Sciatic nerve (tissue), 2 donors: ENCODE measurements around the gene MPRIP. TPM values are rescaled to one million over a fixed set of nuclear protein-coding genes. Genes with fewer than 3 reads are reported as not detected.
A peak's percentile ranks its signal among the peaks of the same experiment; 100 is the strongest.
"Not testable (repeated sequence)": the region's sequence is repeated elsewhere in the genome, so short reads cannot be mapped to it uniquely, and the experiment has no call there.

Experiments used
- ATAC-seq: fragments of 200-7000 bp; cut with Tn5 transposase; one replicate; pipeline ENCODE4 v1.9.1; 2020; ENCODE audit warnings: mild to moderate bottlenecking, moderate library complexity
- DNase-seq: peaks from one replicate; pipeline ENCODE4 v3.0.0-alpha.2; 2020; ENCODE audit warnings: low spot score
- intact Hi-C: fragments of 100-400 bp; cut with DNase I; formaldehyde crosslinking; loops from one replicate; pipeline ENCODE4 v1.14.2; 2022
- total RNA-seq: library from RNA; stranded (reverse); fragmentation: NEBNext Ultra II Directional; extraction: Animal tissue kit (Norgen Biotek cat#: 25700); gene quantifications from one replicate; pipeline ENCODE4 v1.2.1, GENCODE V29; 2021
- donor health status: DM: no; HTN: no; CAD: no.
- donor health status: DM: no; HTN: no; CAD: no.

Gene MPRIP
- total RNA-seq, 1 donor from 2014 or later = 500 TPM

GRCh38 chr17:17011043-17011907 is 31.0 kb upstream of the MPRIP start:
- intact Hi-C loops = not testable (repeated sequence)
- ATAC-seq (peak; percentile 79), DNase-seq (peak; percentile 62)

- DNase-seq = peak; percentile 53
- ATAC-seq, intact Hi-C loops: not testable (repeated sequence)
Observed at GRCh38 chr17:17013828-17014747, 28.2 kb upstream of the MPRIP start.

- intact Hi-C loops = not testable (repeated sequence)
- DNase-seq = peak; percentile 35
Observed at GRCh38 chr17:17014748-17015124, 27.5 kb upstream of the MPRIP start.

GRCh38 chr17:17015230-17015629 is 27.0 kb upstream of the MPRIP start:
- intact Hi-C loops = no loop called here
- DNase-seq (no peak), ATAC-seq (no peak)

More at GRCh38 chr17:17014748-17015124, 27.5 kb upstream of the MPRIP start:
- not testable (repeated sequence) for ATAC-seq

- peak; percentile 30 for DNase-seq
- ATAC-seq, intact Hi-C loops: not testable (repeated sequence)
Observed at GRCh38 chr17:17016199-17017197, 25.8 kb upstream of the MPRIP start.

- intact Hi-C loops = no loop called here
- DNase-seq = no peak
Observed at GRCh38 chr17:17017343-17018014, 24.8 kb upstream of the MPRIP start.

GRCh38 chr17:17018021-17018441 is 24.2 kb upstream of the MPRIP start:
- DNase-seq (peak; percentile 53), ATAC-seq (no peak)
- intact Hi-C loops = no loop called here

More at GRCh38 chr17:17017343-17018014, 24.8 kb upstream of the MPRIP start:
- ATAC-seq = no peak

- intact Hi-C loops = no loop called here
- ATAC-seq (no peak), DNase-seq (peak; percentile 47)
Observed at GRCh38 chr17:17018612-17019429, 23.4 kb upstream of the MPRIP start.

GRCh38 chr17:17019430-17019762 is 22.9 kb upstream of the MPRIP start:
- intact Hi-C loops = no loop called here
- no peak for DNase-seq
- no peak for ATAC-seq

- no peak for ATAC-seq
- intact Hi-C loops = no loop called here
- DNase-seq = no peak
Observed at GRCh38 chr17:17019891-17020456, 22.3 kb upstream of the MPRIP start.

GRCh38 chr17:17020821-17021193 is 21.4 kb upstream of the MPRIP start:
- DNase-seq (no peak), ATAC-seq (peak; percentile 2)
- intact Hi-C loops = no loop called here

- intact Hi-C loops = no loop called here
- peak; percentile 91 for ATAC-seq
Observed at GRCh38 chr17:17021194-17021863, 20.9 kb upstream of the MPRIP start.

GRCh38 chr17:17022011-17022410 is 20.2 kb upstream of the MPRIP start:
- no peak for DNase-seq
- intact Hi-C loops = no loop called here
- no peak for ATAC-seq

More at GRCh38 chr17:17021194-17021863, 20.9 kb upstream of the MPRIP start:
- peak; percentile 82 for DNase-seq

- DNase-seq = no peak
- ATAC-seq = no peak
- intact Hi-C loops = no loop called here
Observed at GRCh38 chr17:17022456-17022855, 19.8 kb upstream of the MPRIP start.

GRCh38 chr17:17024778-17025300 is 17.4 kb upstream of the MPRIP start:
- intact Hi-C loops = no loop called here
- ATAC-seq (no peak), DNase-seq (no peak)

- ATAC-seq (no peak), DNase-seq (no peak)
- intact Hi-C loops = no loop called here
Observed at GRCh38 chr17:17025621-17026020, 16.6 kb upstream of the MPRIP start.
